SK-N-SH treated with all-trans-retinoic acid at 6 μM for 48 hours (cell line): Measurements from ENCODE around the gene PRKCZ.

Source experiments
- ARNTL ChIP-seq: fragments of 450-650 bp; formaldehyde crosslinking; IDR thresholded peaks from 2 replicates; pipeline ENCODE4 v1.5.0; 2020; ENCODE audit warnings: low read depth, mild to moderate bottlenecking, moderate library complexity, borderline replicate concordance
- OSR1 ChIP-seq: fragments of 250-450 bp; sonication (Bioruptor Pico); IDR thresholded peaks from 2 replicates; pipeline ENCODE4 v1.8.0; 2022; ENCODE audit warnings: moderate library complexity, mild to moderate bottlenecking, inconsistent platforms
- SNAI2 ChIP-seq: fragments of 250-450 bp; sonication (Bioruptor Pico); IDR thresholded peaks from 2 replicates; pipeline ENCODE4 v1.5.0; 2020; ENCODE audit warnings: mild to moderate bottlenecking, moderate library complexity

DNA sequence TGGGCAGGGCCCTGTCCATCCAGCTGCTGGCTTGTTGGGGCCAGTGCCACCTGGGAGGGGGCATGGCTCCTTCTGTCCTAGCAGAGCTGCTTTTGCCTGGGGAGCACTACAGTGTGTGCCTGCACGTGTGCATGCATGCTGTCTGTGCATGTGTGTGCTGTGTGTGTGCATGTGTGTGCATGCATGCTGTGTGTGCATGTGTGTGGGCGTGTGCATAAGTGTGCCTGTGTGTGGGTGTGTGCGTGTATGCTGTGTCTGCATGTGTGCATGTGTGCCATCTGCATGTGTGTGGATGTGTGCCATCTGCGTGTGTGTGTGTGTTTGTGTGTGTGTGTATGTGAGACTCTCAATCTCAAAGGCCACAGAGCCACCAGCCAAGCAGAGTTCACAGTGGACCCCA lies 8.3 kb upstream of the PRKCZ start:
- TF ChIP-seq SNAI2 (CRISPR knock-in tag) (no peak), OSR1 (CRISPR knock-in tag) (no peak), ARNTL (CRISPR knock-in tag) (no peak)
